Fibroblast of mammary gland (primary cell): ENCODE measurements around the gene WFIKKN2.
A peak's percentile ranks its signal among the peaks of the same experiment; 100 is the strongest.

Experiments used
- DNase-seq: peaks from one replicate; pipeline ENCODE4 v3.0.0-alpha.2; 2010; ENCODE audit warnings: low read depth
- H3K4me3 ChIP-seq: 2 replicates; pipeline ENCODE4 v1.5.1; 2011; ENCODE audit warnings: low read depth, mild to moderate bottlenecking, low read length, moderate library complexity; ENCODE audit not compliant: control insufficient read depth
- CTCF ChIP-seq: conservative IDR thresholded peaks from 2 replicates; pipeline ENCODE4 v1.5.1; 2011; ENCODE audit warnings: low read depth, low read length, inconsistent platforms; ENCODE audit not compliant: control insufficient read depth, insufficient read depth

WFIKKN2 gene

GRCh38 chr17:50881182-50881581, 45.8 kb downstream of the WFIKKN2 start:
- no peak overlapping the region for H3K4me3 ChIP-seq
- no peak for TF ChIP-seq CTCF
- no peak for DNase-seq

- no peak for TF ChIP-seq CTCF
- no peak overlapping the region for H3K4me3 ChIP-seq
- DNase-seq: peak; percentile 67
These were observed 47.5 kb downstream of the WFIKKN2 start for GRCh38 chr17:50882851-50883250.

GRCh38 chr17:50883850-50884438, 48.6 kb downstream of the WFIKKN2 start:
- H3K4me3 ChIP-seq: no peak overlapping the region
- no peak for TF ChIP-seq CTCF
- DNase-seq: no peak

GRCh38 chr17:50884439-50885311, 49.3 kb downstream of the WFIKKN2 start:
- no peak for TF ChIP-seq CTCF
- no peak for DNase-seq

GRCh38 chr17:50887705-50888245, 52.4 kb downstream of the WFIKKN2 start:
- DNase-seq: no peak
- no peak for TF ChIP-seq CTCF
- no peak overlapping the region for H3K4me3 ChIP-seq

More at GRCh38 chr17:50884439-50885311, 49.3 kb downstream of the WFIKKN2 start:
- H3K4me3 ChIP-seq: no peak overlapping the region

- TF ChIP-seq CTCF: no peak
- H3K4me3 ChIP-seq: no peak overlapping the region
These were observed 54.2 kb downstream of the WFIKKN2 start for GRCh38 chr17:50889528-50890118.

More at GRCh38 chr17:50889528-50890118, 54.2 kb downstream of the WFIKKN2 start:
- no peak for DNase-seq
